Measurements from ENCODE around the gene PNPLA7.
A peak's percentile ranks its signal among the peaks of the same experiment; 100 is the strongest.

PNPLA7 gene

DNA sequence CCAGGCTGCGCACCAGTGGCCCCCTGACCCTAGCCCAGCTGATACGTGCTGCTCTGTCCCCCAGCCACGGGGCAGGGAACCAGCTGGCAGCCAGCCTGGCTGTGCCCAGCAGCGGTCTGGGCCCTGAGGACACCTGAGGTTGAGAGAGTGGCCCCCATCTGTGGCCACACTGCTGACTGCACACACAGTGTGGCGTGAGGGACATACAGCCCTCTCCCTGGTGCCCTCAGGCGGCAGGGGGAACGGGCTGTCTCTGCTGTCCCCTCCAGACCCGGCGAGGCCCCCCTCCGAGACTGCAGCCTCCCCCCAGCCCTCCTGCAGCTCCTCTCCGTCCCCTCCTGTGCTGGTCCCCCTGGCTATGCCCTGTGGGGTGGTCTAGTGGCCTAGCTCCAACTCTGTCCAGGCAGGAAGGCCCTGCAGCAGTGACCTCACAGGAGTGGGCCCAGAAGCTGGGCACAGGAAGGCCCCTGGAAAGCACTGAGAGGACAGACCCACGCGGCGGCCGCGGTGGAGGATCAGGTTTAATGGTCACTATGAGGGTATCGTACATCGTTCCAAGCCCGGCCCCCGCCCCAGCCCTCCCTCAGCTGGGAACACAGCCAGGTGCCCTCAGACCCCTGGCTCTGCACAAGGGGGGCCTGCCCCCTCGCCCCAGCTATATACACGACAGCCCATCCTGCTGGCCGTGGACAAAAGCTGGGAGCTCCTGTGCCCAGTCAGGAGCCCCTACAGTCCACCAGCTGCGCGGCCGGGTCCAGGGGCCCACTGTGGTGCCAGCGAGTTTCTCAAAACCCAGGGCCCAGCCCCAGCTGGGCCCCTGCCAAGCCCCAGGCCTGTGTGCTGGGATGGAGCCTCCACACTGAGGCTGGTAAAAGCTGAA is 102.2 kb downstream of the PNPLA7 start:
- DNase-seq: no peak

- no peak for DNase-seq
Observed at GRCh38 chr9:137446851-137447471, 103.2 kb downstream of the PNPLA7 start.

GRCh38 chr9:137445930-137446431 is 104.2 kb downstream of the PNPLA7 start:
- DNase-seq: no peak

DNA sequence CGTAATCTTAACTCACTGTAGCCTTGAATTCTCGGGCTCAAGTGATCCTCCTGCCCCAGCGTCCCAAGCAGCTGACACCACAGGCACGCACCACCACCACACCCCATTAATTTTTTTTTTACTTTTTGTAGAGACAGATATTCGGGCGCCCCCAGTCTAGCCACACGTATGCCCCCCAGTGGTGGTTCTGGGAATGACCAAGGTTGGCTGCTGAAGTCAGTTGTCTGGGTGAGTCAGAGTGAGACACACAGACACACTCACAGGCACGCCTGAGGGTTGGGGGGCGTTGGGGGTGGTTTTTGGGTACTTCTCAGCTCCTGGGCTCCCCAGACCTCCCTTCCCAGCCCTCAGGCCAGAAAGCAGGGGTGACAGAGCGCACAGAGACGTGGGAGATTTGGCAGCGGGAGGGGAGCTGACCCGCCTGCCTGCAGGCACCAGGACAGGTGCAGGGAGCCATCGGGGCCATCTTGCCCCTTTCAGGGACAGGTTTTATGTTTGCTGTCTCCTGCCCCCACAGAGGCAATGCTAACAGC is 104.9 kb downstream of the PNPLA7 start:
- peak; percentile 90 for DNase-seq

DNA sequence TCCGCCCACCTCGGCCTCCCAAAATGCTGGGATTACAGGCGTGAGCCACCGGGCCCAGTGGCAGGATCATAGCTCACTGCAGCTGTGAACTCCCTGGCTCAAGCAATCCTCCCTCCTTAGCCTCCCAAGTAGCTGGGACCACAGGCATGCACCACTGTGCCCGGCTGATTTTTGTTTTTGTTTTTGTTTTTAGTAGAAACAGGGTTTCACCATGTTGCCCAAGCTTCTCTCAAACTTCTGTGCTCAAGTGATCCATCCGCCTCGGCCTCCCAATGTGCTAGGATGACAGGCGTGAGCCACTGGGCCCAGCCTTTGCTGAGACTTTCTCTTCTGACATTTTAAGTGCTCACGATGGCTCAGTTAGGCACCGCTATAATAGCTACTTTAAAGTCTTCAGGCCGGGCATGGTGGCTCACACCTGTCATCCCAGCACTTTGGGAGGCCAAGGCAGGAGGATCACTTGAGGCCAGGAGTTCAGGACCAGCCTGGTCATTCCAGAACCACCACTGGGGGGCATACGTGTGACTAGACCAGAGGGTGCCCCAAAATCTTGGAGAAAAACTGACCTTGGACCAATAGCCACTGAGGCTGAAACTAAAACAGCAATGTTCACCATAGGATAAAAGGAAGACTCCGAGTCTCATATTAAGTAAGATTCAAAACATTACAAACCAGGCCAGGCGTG is 106.0 kb downstream of the PNPLA7 start:
- DNase-seq: no peak

- DNase-seq: no peak
Observed at GRCh38 chr9:137441935-137442321, 108.3 kb downstream of the PNPLA7 start.

GRCh38 chr9:137441289-137441934 is 108.8 kb downstream of the PNPLA7 start, which contains the start of gene ENTPD8:
ENTPD8 (minus strand) TSS chr9:137441357; CDS start chr9:137438285, 3,072 bp downstream.
- DNase-seq: no peak

DNA sequence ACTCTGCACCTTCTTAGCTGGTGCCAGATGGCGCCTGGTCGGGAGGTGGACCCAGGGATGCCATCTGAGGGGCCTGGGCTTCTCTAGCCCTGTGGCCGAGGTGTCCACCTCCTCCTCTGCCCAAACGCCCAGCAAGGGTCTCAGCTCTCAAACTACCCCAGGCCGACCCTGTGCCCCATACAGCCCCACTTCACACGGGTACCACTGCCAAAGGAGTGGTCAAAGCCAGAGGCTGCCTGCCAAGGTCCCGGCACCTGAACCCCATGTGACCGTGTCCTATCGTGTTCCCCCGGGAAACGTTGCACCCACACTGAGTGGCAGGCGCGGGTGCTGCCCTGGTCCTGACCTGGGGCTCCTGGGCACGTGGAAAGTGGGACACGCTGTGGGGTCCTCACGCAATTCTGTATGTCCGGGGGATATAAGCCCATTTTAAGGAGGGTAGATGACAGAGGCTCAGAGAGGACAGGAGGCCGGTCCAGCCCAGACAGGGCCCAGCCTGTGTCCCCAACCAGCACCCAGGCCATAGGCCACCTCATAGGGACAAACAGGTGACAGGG is 111.0 kb downstream of the PNPLA7 start:
- DNase-seq: no peak

DNA sequence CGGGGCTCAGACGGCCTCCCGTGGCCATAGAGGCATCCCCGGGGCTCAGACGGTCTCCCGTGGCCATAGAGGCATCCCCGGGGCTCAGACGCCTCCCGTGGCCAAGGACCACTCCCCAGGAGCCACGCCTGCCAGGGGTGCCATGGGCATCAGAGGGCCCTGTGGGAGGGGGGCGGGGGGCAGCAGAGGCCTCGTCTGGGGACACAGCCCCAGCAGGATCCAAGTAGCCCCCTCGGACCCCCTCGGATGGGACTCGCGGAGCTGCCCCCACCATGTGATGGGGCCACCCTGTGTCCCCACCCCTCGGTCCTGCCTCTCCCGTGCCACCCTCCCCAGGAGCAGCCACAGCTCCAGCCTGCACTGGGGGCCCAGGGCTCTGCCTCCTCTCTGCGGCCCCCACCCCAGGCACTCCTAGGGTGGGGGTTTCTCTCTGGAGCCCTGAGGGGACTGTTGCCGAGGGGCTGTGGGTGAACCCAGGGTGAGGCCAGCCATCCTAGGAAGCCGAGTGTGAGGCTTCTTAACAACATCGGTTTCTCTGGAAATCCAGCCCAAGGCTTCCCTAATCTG is 111.5 kb downstream of the PNPLA7 start:
- DNase-seq: no peak

GRCh38 chr9:137437691-137438590 is 112.3 kb downstream of the PNPLA7 start:
- DNase-seq: no peak

DNA sequence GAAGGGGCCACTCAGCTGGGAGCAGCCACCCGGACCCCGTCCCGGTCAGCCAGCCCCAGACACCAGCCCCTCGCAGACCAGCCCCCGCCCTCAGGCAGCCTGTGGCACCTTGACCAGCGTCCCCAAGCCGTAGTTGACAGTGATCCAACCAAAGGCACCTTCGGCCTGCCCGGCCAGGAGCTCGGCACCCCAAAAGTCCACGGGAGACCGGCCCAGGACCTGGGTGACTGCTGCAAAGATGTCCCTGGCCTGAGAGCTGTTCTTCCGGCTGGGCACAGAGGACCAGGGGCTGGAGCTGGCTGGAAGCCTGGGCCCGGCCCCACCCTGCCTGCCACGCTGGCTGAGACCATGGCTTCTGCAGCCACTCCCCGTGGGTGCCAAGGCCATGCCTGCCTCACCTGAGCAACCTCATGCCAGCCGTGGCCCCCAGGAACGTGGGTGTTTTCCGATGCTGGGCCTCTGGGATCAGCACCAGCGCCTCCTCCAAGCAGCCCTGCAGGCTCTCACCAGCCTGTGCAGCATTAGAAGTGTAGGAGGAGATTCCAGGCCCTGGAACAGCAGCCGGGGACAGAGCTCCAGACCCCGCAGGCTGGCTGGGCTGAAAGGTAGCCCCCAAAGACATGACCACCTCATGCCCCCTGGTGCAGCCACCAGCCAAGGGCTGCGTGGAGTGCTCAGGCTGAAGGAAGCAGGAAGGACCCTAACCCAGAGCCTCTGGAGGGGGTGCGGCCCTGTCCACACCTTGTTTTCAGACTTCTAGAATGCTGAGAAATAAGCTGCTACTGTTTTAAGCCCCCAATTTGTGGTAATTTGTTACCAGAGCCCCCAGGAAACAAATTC is 113.2 kb downstream of the PNPLA7 start:
- no peak for DNase-seq

DNA sequence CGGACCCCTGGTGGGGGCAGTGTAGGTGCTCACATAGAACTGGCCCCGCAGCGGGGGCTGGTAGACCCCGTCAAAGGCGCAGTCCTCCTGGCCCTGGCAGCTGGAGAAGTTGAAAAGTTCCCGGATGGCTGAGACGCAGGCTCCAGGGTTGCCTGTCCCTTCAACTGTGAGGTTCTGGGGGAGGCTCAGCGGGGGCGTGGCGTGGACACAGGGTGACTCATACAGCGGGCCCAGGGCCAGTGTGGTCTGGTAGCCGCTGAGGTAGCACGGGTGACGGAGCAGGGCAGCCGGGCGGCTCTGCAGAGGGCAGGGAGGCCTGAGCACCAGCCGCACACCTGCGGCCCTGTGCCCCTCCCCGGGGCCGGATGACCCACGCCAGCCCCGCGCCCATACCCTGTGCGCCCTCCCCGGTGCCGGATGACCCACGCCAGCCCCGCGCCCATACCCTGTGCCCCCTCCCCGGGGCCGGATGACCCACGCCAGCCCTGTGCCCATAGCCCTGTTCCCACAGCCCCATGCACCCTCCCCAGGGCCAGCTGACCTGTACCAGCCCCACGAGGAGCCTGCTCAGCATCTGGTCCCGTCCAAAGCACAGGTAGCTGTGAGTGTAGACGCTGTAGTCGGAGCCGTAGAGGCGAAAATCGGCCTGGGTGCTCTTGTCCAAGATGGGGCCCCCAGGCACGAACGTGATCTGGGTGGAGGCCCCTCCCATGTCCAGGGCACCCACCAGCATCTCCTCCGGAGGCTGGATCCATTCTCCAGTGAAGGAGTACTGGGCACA is 114.0 kb downstream of the PNPLA7 start:
- DNase-seq: no peak

DNA sequence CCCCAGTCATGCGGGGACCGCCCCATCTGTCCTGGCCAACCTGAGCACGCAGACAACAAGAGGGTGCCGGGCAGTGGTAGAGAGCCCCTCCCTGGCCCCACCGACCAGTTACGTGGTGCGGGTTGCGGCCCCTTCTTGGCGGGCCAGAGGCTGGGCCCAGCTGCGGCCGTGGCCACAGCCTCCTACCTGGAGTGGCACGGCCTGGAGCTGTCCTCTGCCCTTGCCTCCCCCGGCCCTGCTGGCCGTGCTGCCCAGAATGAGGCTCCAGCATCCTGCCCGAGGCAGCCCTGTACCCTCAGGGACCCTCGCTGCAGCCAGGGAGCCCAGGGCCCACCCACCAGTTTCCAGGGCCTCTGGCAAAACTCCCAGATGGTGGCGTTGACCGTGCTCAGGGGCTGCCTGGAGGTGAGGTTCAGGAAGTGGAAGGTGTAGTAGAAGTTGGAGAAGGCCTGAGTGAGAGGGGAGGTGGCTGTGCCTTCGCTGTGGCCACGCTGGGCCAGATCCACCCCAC is 114.8 kb downstream of the PNPLA7 start:
- DNase-seq: no peak

DNA sequence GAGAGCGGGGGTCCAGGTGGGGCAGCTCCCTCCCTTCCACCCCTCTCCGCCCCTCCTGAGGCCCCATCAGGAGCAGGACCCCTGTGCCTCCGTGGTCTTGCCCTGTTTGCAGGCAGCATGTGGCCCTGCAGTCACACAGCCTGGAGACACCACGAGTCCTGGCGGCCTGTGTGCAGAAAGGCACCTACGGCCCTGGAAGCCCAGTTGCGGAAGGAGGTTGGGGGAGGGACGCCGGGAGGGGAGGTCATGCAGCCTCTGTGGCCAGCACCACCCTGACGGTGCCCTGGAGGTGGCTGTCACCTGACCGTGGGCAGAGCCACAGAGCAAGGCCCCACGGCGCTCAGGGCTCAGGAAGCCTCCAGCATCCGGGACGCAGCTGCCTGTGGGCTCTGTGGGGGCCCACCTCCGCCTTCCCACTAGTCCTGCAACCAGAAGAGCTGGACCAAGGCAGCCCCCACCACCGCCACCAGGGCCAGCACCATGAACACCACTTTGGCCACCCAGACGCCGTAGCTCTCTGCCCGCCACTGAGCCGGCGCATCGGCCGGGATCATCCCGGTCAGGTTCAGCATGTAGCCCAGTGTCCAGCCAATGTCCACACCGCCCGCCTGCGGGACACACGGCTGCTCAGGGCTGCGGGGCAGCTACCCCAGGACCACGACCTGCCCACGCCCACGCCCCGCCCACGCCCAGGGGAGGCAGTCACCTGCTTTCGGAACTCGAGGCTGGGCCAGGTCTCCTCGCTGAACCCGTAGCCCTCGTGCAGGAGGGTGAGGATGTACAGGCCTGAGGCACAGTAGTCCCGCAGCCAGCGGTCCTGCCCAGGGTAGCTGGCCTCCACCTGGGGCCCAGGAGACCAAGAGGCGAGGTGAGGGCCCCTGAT is 115.5 kb downstream of the PNPLA7 start:
- no peak for DNase-seq

- DNase-seq: no peak
Observed at GRCh38 chr9:137433916-137434431, 116.2 kb downstream of the PNPLA7 start.

- no peak for DNase-seq
Observed at GRCh38 chr9:137433349-137433915, 116.8 kb downstream of the PNPLA7 start.

- no peak for DNase-seq
Observed at GRCh38 chr9:137432687-137433348, 117.4 kb downstream of the PNPLA7 start.
